Adrenal gland (tissue), 12 donors: ENCODE results near the gene CFH. TPM values are rescaled to one million over a fixed set of nuclear protein-coding genes. Genes with fewer than 3 reads are reported as not detected.

ENCODE experiments used
- DNase-seq, 7 donors: peaks; one replicate each; pipeline ENCODE4 v3.0.0-alpha.2; 2019 to 2020
- H3K27ac ChIP-seq, 5 donors: fragments of 200-600 bp; sonication (generic) in 4 of 5; 1 replicate in 3 of 5; 2 replicates in 2 of 5; pipeline versions ENCODE4 v1.5.1 to v1.8.0; 2016 to 2020; ENCODE audit warnings: mild to moderate bottlenecking in 1 of 5
- H3K27me3 ChIP-seq: fragments of 200-600 bp; 2 replicates; pipeline ENCODE4 v1.8.0; 2021
- H3K36me3 ChIP-seq, 2 donors: fragments of 200-600 bp; replicated peaks in 1 of 2; 1 replicate in 1 of 2; 2 replicates in 1 of 2; pipeline versions ENCODE4 v1.5.1 to v1.8.0; 2018 to 2022
- H3K4me1 ChIP-seq, 2 donors: fragments of 200-600 bp; replicated peaks in 1 of 2; 1 replicate in 1 of 2; 2 replicates in 1 of 2; pipeline versions ENCODE4 v1.5.1 to v1.8.0; 2018 to 2021
- H3K4me3 ChIP-seq, 4 donors: fragments of 200-600 bp; sonication (generic) in 3 of 4; one replicate each; pipeline ENCODE4 v1.5.1; 2016 to 2018
- H3K9me3 ChIP-seq, 3 donors: fragments of 200-600 bp; sonication (generic) in 1 of 3; replicated peaks in 1 of 3; 1 replicate in 2 of 3; 2 replicates in 1 of 3; pipeline versions ENCODE4 v1.5.1 to v1.8.0; 2016 to 2021
- POLR2A ChIP-seq, 2 donors: fragments of 450-650 bp; IDR thresholded peaks; one replicate each; pipeline ENCODE4 v1.6.1; 2017; ENCODE audit warnings: antibody characterized with exemption in 2 of 2, mild to moderate bottlenecking in 2 of 2, moderate library complexity in 1 of 2
- WGBS, 4 donors: extraction: QIAGEN DNeasy Blood & Tissue Kit in 2 of 4; methylation state at CpG; one replicate each; pipeline versions ENCODE4 v1.1.5 to v1.1.7; 2013 to 2017; 5-methylcytosine and 5-hydroxymethylcytosine counted together
- intact Hi-C, 2 donors: fragments of 100-400 bp; cut with DNase I; formaldehyde crosslinking; loops; one replicate each; pipeline versions ENCODE4 v1.14.1 to v1.15.0; 2022 to 2023
- polyA plus RNA-seq, 3 donors: library from polyadenylated mRNA; stranded (reverse); fragments of 200-250 nt in 2 of 3; fragments of 350-450 nt in 1 of 3; fragmentation: Illumina TruSeq in 1 of 3; extraction: RNeasy Lipid Tissue Mini Kit (QIAGEN cat#74804) in 1 of 3; gene quantifications; one replicate each; pipeline ENCODE4 v1.2.3, GENCODE V29; 2013 to 2014
- total RNA-seq, 9 donors: library from RNA; depleted of rRNA in 4 of 9; stranded (reverse); fragments of >200 nt in 4 of 9; fragments of 120-200 nt in 1 of 9; fragmentation: NEBNext Ultra II Directional in 1 of 9; extraction: Animal tissue kit (Norgen Biotek cat#: 25700) in 1 of 9; gene quantifications; one replicate each; pipeline versions ENCODE4 v1.1.0 to v1.2.4, GENCODE V29; 2013 to 2023
- TF ChIP-seq, protein P1 (sequence below), 6 experiments: fragments of 450-650 bp in 4 of 6; fragments of 200-600 bp in 2 of 6; sonication (generic) in 1 of 6; IDR thresholded peaks; 1 replicate in 5 of 6; 2 replicates in 1 of 6; pipeline versions ENCODE4 v1.5.1 to v1.8.0; 2016 to 2021; ENCODE audit warnings: antibody characterized with exemption in 6 of 6, mild to moderate bottlenecking in 2 of 6, moderate library complexity in 1 of 6
- donor health status: healthy with polysubstance abuse.
- donor health status: Bipolar disorder and iron deficiency.
- donor health status: DM: yes; HTN: yes; CAD: no.
- donor health status: DM: no; HTN: no; CAD: no.
- donor health status: DM: no; HTN: no; CAD: no.
- donor health status: DM: yes; HTN: yes; CAD: no.

The CFH gene
- total and polyA plus RNA-seq, 12 donors = 33.0 to 151 (median 74.4) TPM

DNA sequence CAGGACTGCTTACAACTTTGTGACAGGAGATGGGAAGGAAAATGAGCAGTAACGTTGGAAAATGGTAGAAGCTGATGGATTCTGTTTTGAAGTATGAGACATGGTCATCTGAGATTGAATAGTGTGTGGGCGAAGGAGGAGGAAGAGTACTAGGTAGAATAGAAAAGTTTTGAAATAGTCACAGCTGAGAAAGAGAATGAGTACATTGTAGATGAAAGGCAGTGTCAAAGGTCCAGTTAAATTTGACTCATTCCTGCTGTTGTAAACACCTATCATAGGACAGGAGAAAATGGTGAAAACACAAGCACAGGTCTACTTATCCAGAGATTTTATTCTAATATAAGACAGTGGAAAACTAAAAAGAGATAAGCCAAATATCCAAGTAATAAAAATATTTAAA lies 66.0 kb downstream of the CFH start:
- 54 to 81% (median 70%) methylated on average over 2 of the region's 2 CpGs for WGBS, 4 donors
- intact Hi-C loops = no loop called here
- H3K9me3 ChIP-seq = no peaks in the 10 kb centered on the region
- no peak overlapping the region for H3K27ac ChIP-seq
- H3K36me3 ChIP-seq = no peaks in the 10 kb centered on the region
- H3K4me3 ChIP-seq = no peak overlapping the region
- DNase-seq = no peak
- H3K4me1 ChIP-seq = no peaks in the 10 kb centered on the region
- H3K27me3 ChIP-seq = no peaks in the 10 kb centered on the region
- TF ChIP-seq POLR2A (IDR thresholded peaks at IDR 0.05) = no peak
- TF ChIP-seq, protein P1, sequence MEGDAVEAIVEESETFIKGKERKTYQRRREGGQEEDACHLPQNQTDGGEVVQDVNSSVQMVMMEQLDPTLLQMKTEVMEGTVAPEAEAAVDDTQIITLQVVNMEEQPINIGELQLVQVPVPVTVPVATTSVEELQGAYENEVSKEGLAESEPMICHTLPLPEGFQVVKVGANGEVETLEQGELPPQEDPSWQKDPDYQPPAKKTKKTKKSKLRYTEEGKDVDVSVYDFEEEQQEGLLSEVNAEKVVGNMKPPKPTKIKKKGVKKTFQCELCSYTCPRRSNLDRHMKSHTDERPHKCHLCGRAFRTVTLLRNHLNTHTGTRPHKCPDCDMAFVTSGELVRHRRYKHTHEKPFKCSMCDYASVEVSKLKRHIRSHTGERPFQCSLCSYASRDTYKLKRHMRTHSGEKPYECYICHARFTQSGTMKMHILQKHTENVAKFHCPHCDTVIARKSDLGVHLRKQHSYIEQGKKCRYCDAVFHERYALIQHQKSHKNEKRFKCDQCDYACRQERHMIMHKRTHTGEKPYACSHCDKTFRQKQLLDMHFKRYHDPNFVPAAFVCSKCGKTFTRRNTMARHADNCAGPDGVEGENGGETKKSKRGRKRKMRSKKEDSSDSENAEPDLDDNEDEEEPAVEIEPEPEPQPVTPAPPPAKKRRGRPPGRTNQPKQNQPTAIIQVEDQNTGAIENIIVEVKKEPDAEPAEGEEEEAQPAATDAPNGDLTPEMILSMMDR (IDR thresholded peaks at IDR 0.05) = no peak

DNA sequence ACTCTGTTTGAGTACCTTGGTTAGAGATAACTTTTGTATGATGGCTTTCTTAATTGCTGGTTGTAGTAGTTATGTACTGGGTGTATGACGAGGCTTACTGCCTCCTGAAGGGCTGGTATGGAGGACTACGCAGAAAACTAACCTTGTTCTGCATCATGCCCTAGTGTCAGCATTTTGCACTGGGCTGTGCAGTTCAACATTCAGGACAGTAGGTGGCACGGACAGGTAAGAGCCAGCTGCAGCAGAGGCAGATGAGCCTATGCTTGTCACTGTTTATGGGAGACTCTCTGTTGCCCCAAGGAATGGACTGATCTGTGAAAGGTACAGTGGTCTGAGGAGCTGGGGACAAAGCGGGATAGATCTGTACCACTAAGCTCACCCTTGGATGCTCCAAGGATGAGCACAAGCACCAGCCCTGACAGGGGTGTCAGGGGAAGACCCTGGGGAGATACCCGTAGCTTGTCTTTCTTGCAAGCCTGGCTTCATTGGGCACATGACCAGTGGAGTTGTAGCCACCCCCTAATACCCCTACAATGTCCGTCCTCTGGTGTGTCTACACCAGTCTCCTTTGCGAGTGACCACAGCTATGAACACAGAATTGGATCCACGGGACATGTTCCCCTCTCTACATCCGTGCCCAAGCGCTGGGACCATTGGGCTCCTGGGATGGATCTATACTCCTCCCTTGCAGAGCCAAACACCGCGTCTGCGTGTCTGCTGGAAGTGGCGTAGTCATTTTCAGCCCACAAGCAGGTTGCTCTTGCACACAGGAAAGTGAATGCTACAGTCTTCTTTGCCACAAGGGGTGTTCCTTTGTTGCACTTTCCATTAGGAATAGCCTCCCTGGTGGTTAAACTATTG lies 71.7 kb downstream of the CFH start:
- H3K27ac ChIP-seq = no peak overlapping the region
- H3K4me3 ChIP-seq = no peak overlapping the region
- WGBS, 4 donors = 76 to 83% (median 77%) methylated on average over 13 to 14 of the region's 14 CpGs
- no peaks in the 10 kb centered on the region for H3K9me3 ChIP-seq
- no peaks in the 10 kb centered on the region for H3K4me1 ChIP-seq
- peak in 5 of 7 donors; percentile 35 to 72 (median 66) for DNase-seq
- intact Hi-C loops = no loop called here
- H3K36me3 ChIP-seq = no peaks in the 10 kb centered on the region
- no peaks in the 10 kb centered on the region for H3K27me3 ChIP-seq
- TF ChIP-seq, protein P1 (IDR thresholded peaks at IDR 0.05) = peak in 5 of 6 experiments; percentile 27 to 51 (median 42)
- no peak for TF ChIP-seq POLR2A (IDR thresholded peaks at IDR 0.05)

DNA sequence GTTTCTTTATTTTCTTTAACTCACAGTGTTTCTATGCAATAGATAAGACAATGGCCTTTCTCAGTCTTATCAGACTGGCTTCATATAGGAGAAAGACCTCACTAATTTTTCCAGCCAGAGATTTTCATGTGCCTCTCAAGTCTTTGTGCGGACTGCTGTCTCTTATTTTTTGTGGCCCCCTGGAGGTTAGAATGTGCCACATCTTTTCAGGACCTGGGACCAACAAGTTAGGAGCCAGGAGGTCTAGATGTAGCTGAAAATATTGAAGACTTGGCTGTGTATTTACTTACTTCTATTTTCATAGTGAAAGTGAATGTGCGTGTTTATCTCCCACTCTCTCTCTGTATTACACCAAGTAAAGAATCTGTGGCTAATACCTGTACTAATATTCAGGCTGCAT lies 80.7 kb downstream of the CFH start:
- H3K4me1 ChIP-seq = no peaks in the 10 kb centered on the region
- 87 to 94% (median 89%) methylated on average over 2 of the region's 2 CpGs for WGBS, 4 donors
- no peaks in the 10 kb centered on the region for H3K36me3 ChIP-seq
- no peaks in the 10 kb centered on the region for H3K9me3 ChIP-seq
- H3K27me3 ChIP-seq = no peaks in the 10 kb centered on the region
- no peak overlapping the region for H3K4me3 ChIP-seq
- DNase-seq = no peak
- H3K27ac ChIP-seq = no peak overlapping the region
- TF ChIP-seq POLR2A (IDR thresholded peaks at IDR 0.05) = no peak
- TF ChIP-seq, protein P1 (IDR thresholded peaks at IDR 0.05) = no peak
- intact Hi-C loops = no loop called here

DNA sequence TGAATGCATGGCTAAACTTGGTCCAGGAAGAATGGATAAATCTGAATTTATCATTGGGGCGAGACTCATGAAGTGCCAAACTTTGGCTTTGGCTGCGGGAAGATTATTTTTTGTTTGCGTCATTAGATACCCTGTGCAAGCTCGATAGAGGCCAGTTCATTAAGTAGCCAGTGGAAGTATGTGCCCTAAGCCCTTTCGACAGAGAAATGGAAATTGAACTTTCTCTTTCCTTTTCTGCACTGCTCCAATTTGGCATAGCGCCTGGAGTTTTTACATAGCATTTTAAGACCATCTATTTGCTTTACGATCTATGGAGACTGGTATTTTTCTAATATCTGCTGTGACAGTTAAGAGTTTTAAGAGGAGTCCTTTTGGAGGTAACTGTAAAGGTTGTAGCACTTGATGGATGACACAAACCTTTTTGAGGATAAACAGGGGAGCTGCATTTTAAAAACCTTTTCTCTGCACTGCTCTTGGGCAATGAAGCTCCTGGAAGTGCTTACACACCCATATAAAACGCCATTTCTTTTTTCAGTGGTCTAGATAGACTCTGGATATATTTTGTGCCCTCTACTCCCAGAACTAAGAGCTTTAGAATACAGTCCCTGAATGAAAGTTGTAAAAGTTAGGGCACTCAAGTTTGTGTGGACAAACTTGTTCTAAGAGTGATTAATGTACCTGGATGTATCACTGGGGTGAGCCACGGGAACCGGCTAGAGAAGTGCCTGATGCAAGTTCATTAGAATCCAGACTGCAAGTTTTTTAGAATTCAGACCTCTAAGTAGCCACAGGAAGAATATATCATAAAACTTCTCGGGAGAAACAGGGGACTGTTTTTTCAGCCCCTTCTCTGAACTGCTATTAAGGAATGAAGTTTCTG lies 81.5 kb downstream of the CFH start:
- Histone ChIP-seq H3K9me3 (no peaks in the 10 kb centered on the region), H3K27ac (no peak overlapping the region), H3K27me3 (no peaks in the 10 kb centered on the region), H3K36me3 (no peaks in the 10 kb centered on the region), H3K4me3 (no peak overlapping the region), H3K4me1 (no peaks in the 10 kb centered on the region)
- WGBS, 4 donors = 59 to 72% (median 64%) methylated on average over 11 of the region's 11 CpGs
- intact Hi-C loops = no loop called here
- no peak for DNase-seq
- TF ChIP-seq, protein P1 (IDR thresholded peaks at IDR 0.05) = no peak
- TF ChIP-seq POLR2A (IDR thresholded peaks at IDR 0.05) = no peak
